HEK293 (cell line): ENCODE measurements around the gene EIF4E1B.

Experiments used
- CTCF ChIA-PET: fragments of 350-600 bp; formaldehyde crosslinking; extraction: SDS; loops from one replicate; lab custom pipeline; 2021; ENCODE audit warnings: antibody characterized with exemption; lab: Yijun Ruan, JAX
- POLR2A ChIA-PET: fragments of 300-600 bp; formaldehyde crosslinking; extraction: SDS; loops from one replicate; lab custom pipeline; 2020; ENCODE audit warnings: antibody characterized with exemption, inconsistent platforms; lab: Yijun Ruan, JAX
- H3K27ac ChIP-seq: fragments of 200-500 bp; sonication (Bioruptor generic); 2 replicates; pipeline ENCODE4 v1.5.1; 2014; ENCODE audit warnings: low read depth, low read length, control low read depth, inconsistent platforms; ENCODE audit errors: extremely low read depth
- H3K36me3 ChIP-seq, 2 experiments: fragments of 200-500 bp in 1 of 2; sonication (Bioruptor generic) in 1 of 2; 1 replicate in 1 of 2; 2 replicates in 1 of 2; pipeline ENCODE4 v1.5.1; 2014 to 2017; ENCODE audit warnings: inconsistent platforms in 2 of 2, low read length in 2 of 2; ENCODE audit not compliant: control insufficient read depth in 2 of 2, insufficient read depth in 1 of 2
- H3K4me1 ChIP-seq: fragments of 200-500 bp; sonication (Bioruptor generic); 2 replicates; pipeline ENCODE4 v1.5.1; 2014; ENCODE audit warnings: mild to moderate bottlenecking, low read length, inconsistent platforms; ENCODE audit not compliant: control insufficient read depth, insufficient read depth
- H3K4me3 ChIP-seq: 2 replicates; pipeline ENCODE4 v1.5.1; 2011; ENCODE audit warnings: low read depth, mild to moderate bottlenecking, control low read depth, low read length, moderate library complexity
- H3K9me3 ChIP-seq: fragments of 200-500 bp; sonication (Bioruptor generic); 2 replicates; pipeline ENCODE4 v1.5.1; 2014; ENCODE audit warnings: low read depth, low read length, inconsistent platforms; ENCODE audit not compliant: control insufficient read depth, insufficient read depth
- ATF2 ChIP-seq: fragments of 450-650 bp; formaldehyde crosslinking; IDR thresholded peaks from 2 replicates; pipeline ENCODE4 v1.5.1; 2016; ENCODE audit warnings: missing biosample characterization, missing genetic modification characterization, low read depth
- BCL11B ChIP-seq: fragments of 450-650 bp; formaldehyde crosslinking; IDR thresholded peaks from 2 replicates; pipeline ENCODE4 v1.5.1; 2016; ENCODE audit warnings: low read depth, missing biosample characterization, missing genetic modification characterization
- HOXD13 ChIP-seq: sonication (generic); formaldehyde crosslinking; IDR thresholded peaks from 2 replicates; pipeline ENCODE4 v1.8.0; 2022; ENCODE audit warnings: missing genetic modification reagents, borderline replicate concordance
- KLF1 ChIP-seq: fragments of 450-650 bp; formaldehyde crosslinking; IDR thresholded peaks from 2 replicates; pipeline ENCODE4 v1.5.1; 2016; ENCODE audit warnings: missing biosample characterization, missing genetic modification characterization
- MYNN ChIP-seq: fragments of 450-650 bp; formaldehyde crosslinking; IDR thresholded peaks from 2 replicates; pipeline ENCODE4 v1.5.1; 2016; ENCODE audit warnings: missing biosample characterization, missing genetic modification characterization, borderline replicate concordance
- PRDM4 ChIP-seq: fragments of 450-650 bp; formaldehyde crosslinking; IDR thresholded peaks from 2 replicates; pipeline ENCODE4 v1.5.1; 2017; ENCODE audit warnings: missing biosample characterization, missing genetic modification characterization
- REST ChIP-seq: fragments of 450-650 bp; formaldehyde crosslinking; IDR thresholded peaks from 2 replicates; pipeline ENCODE4 v1.5.1; 2016; ENCODE audit warnings: missing biosample characterization, missing genetic modification characterization
- SP2 ChIP-seq: fragments of 450-650 bp; formaldehyde crosslinking; IDR thresholded peaks from 2 replicates; pipeline ENCODE4 v1.5.1; 2016; ENCODE audit warnings: missing biosample characterization, missing genetic modification characterization
- SP7 ChIP-seq: fragments of 450-650 bp; formaldehyde crosslinking; IDR thresholded peaks from 2 replicates; pipeline ENCODE4 v1.5.1; 2016; ENCODE audit warnings: missing biosample characterization, missing genetic modification characterization
- ZBTB11 ChIP-seq: fragments of 450-650 bp; formaldehyde crosslinking; conservative IDR thresholded peaks from 2 replicates; pipeline ENCODE4 v1.5.1; 2016; ENCODE audit warnings: low read depth, missing biosample characterization, missing genetic modification characterization
- ZBTB20 ChIP-seq: fragments of 450-650 bp; formaldehyde crosslinking; IDR thresholded peaks from 2 replicates; pipeline ENCODE4 v1.5.1; 2016; ENCODE audit warnings: missing biosample characterization, missing genetic modification characterization
- ZBTB8A ChIP-seq: fragments of 450-650 bp; formaldehyde crosslinking; IDR thresholded peaks from 2 replicates; pipeline ENCODE4 v1.5.1; 2016; ENCODE audit warnings: missing biosample characterization, missing genetic modification characterization
- ZFHX2 ChIP-seq: fragments of 450-650 bp; formaldehyde crosslinking; conservative IDR thresholded peaks from 2 replicates; pipeline ENCODE4 v1.5.1; 2016; ENCODE audit warnings: missing biosample characterization, missing genetic modification characterization
- ZFP69B ChIP-seq: fragments of 450-650 bp; formaldehyde crosslinking; IDR thresholded peaks from 2 replicates; pipeline ENCODE4 v1.5.1; 2016; ENCODE audit warnings: missing biosample characterization, missing genetic modification characterization
- ZIC2 ChIP-seq: fragments of 450-650 bp; formaldehyde crosslinking; IDR thresholded peaks from 2 replicates; pipeline ENCODE4 v1.5.1; 2016; ENCODE audit warnings: missing biosample characterization, missing genetic modification characterization
- ZNF274 ChIP-seq, 2 experiments: fragments of 200-500 bp in 1 of 2; fragments of 450-650 bp in 1 of 2; sonication (Bioruptor generic) in 1 of 2; formaldehyde crosslinking in 1 of 2; IDR thresholded peaks; 2 replicates each; pipeline versions ENCODE4 v1.5.1 to v1.6.1; 2014 to 2016; ENCODE audit warnings: borderline replicate concordance in 1 of 2, inconsistent platforms in 1 of 2, low read length in 1 of 2, missing biosample characterization in 1 of 2, missing genetic modification characterization in 1 of 2
- ZNF335 ChIP-seq: fragments of 450-650 bp; formaldehyde crosslinking; conservative IDR thresholded peaks from 2 replicates; pipeline ENCODE4 v1.5.1; 2016; ENCODE audit warnings: missing biosample characterization, missing genetic modification characterization
- ZNF391 ChIP-seq: fragments of 450-650 bp; formaldehyde crosslinking; IDR thresholded peaks from 2 replicates; pipeline ENCODE4 v1.5.1; 2016; ENCODE audit warnings: low read depth, missing biosample characterization, missing genetic modification characterization, borderline replicate concordance
- ZNF510 ChIP-seq: fragments of 450-650 bp; formaldehyde crosslinking; IDR thresholded peaks from 2 replicates; pipeline ENCODE4 v1.5.1; 2018; ENCODE audit warnings: mild to moderate bottlenecking, missing genetic modification characterization, missing biosample characterization; ENCODE audit not compliant: insufficient replicate concordance
- ZNF560 ChIP-seq: fragments of 450-650 bp; formaldehyde crosslinking; IDR thresholded peaks from 2 replicates; pipeline ENCODE4 v1.5.1; 2017; ENCODE audit warnings: missing biosample characterization, missing genetic modification characterization, borderline replicate concordance
- ZNF621 ChIP-seq: fragments of 450-650 bp; formaldehyde crosslinking; IDR thresholded peaks from 2 replicates; pipeline ENCODE4 v1.5.1; 2017; ENCODE audit warnings: missing biosample characterization, missing genetic modification characterization
- ZNF701 ChIP-seq: fragments of 450-650 bp; formaldehyde crosslinking; IDR thresholded peaks from 2 replicates; pipeline ENCODE4 v1.5.1; 2016; ENCODE audit warnings: missing biosample characterization, missing genetic modification characterization
- ZNF704 ChIP-seq: fragments of 450-650 bp; formaldehyde crosslinking; IDR thresholded peaks from 2 replicates; pipeline ENCODE4 v1.5.1; 2016; ENCODE audit warnings: missing biosample characterization, missing genetic modification characterization

EIF4E1B gene

GRCh38 chr5:176603091-176603490 is 27.4 kb upstream of the EIF4E1B start (continued):
- TF ChIP-seq ZNF274 (IDR thresholded peaks at IDR 0.05; ENCODE audit: low read length) (no peak), ZNF274 (tag by site-specific recombination; IDR thresholded peaks at IDR 0.05; ENCODE audit: borderline replicate concordance) (no peak), MYNN (tag by site-specific recombination) (no peak), SP7 (tag by site-specific recombination) (no peak), ZNF704 (tag by site-specific recombination) (no peak), ZNF391 (tag by site-specific recombination) (no peak), BCL11B (no peak), ZFHX2 (tag by site-specific recombination) (0 out of 2 replicates have a peak, but pooled peaks have one; percentile 29)

GRCh38 chr5:176606032-176606431 is 24.4 kb upstream of the EIF4E1B start:
- no peaks in the 10 kb centered on the region for H3K4me1 ChIP-seq
- no peaks in the 10 kb centered on the region for H3K36me3 ChIP-seq
- ChIA-PET POLR2A (no interaction called here), CTCF (interaction anchor here (1.1 kb wide), 1 partner anchor 55 kb away, joined by 5 read pairs; no protein-coding TSS in a partner anchor)
- H3K27ac ChIP-seq = no peak overlapping the region
- no peaks in the 10 kb centered on the region for H3K9me3 ChIP-seq
- no peak overlapping the region for H3K4me3 ChIP-seq
- no peak for TF ChIP-seq ZFP69B
- peak; percentile 47; the same call in 1 of the 2 replicates for TF ChIP-seq ZNF335 (tag by site-specific recombination)
- peak; percentile 30; the same call in 1 of the 2 replicates for TF ChIP-seq ZBTB8A (tag by site-specific recombination)
- peak; percentile 10; the same call in 1 of the 2 replicates for TF ChIP-seq KLF1 (tag by site-specific recombination)
- TF ChIP-seq ZBTB11 (tag by site-specific recombination) = no peak
- TF ChIP-seq HOXD13 (CRISPR knock-in tag) = no peak
- TF ChIP-seq ZNF510 (tag by site-specific recombination) = no peak
- TF ChIP-seq ATF2 = no peak
- peak; percentile 58 for TF ChIP-seq ZIC2
- no peak for TF ChIP-seq ZNF560 (tag by site-specific recombination)
- no peak for TF ChIP-seq ZNF701 (tag by site-specific recombination)
- TF ChIP-seq REST (tag by site-specific recombination) = no peak
- no peak for TF ChIP-seq PRDM4 (tag by site-specific recombination)
- TF ChIP-seq ZBTB20 = no peak
- TF ChIP-seq ZNF621 (tag by site-specific recombination) = no peak
- TF ChIP-seq SP2 (tag by site-specific recombination) = 0 out of 2 replicates have a peak, but pooled peaks have one; percentile 5
